A172 (cell line): Measurements from ENCODE around the gene OR4K2. TPM values are rescaled to one million over a fixed set of nuclear protein-coding genes. Genes with fewer than 3 reads are reported as not detected.
"Not testable (repeated sequence)": the region's sequence is repeated elsewhere in the genome, so short reads cannot be mapped to it uniquely, and the experiment has no call there.

Experiments used
- DNase-seq: peaks from one replicate; pipeline ENCODE4 v3.0.0-alpha.2; 2015; ENCODE audit warnings: low spot score
- total RNA-seq: library from RNA; depleted of rRNA; stranded (reverse); fragments of >200 nt; shearing (Covaris generic); gene quantifications from 2 replicates; pipeline ENCODE4 v1.2.3, GENCODE V29; 2014; rRNA removed

The OR4K2 gene, protein sequence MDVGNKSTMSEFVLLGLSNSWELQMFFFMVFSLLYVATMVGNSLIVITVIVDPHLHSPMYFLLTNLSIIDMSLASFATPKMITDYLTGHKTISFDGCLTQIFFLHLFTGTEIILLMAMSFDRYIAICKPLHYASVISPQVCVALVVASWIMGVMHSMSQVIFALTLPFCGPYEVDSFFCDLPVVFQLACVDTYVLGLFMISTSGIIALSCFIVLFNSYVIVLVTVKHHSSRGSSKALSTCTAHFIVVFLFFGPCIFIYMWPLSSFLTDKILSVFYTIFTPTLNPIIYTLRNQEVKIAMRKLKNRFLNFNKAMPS
- not detected in 2 replicates for total RNA-seq

DNA sequence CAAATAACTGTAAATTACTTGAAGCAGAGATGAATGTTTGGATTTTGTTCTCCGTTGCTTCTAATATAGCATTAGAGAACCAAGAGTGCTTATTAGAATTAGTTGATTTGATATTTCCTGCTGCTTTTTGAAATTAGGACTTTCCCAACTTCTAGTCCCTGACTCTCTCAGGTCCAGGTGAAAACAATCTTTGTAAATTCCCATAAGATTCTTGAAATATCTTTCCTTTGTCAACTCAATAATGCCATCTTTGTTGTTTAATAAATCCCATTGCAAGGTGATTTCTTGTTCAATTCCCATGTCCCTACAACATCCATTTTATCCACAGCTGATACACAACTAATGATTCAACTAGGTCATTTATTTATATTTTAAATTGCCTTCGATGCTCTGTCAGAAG lies at the start of gene OR4K2:
Gene OR4K2 (plus strand): TSS at position 301 of the 400 bp plus-strand sequence. CDS start 1,126 bp downstream, outside the sequence.
- DNase-seq, result no peak

DNA sequence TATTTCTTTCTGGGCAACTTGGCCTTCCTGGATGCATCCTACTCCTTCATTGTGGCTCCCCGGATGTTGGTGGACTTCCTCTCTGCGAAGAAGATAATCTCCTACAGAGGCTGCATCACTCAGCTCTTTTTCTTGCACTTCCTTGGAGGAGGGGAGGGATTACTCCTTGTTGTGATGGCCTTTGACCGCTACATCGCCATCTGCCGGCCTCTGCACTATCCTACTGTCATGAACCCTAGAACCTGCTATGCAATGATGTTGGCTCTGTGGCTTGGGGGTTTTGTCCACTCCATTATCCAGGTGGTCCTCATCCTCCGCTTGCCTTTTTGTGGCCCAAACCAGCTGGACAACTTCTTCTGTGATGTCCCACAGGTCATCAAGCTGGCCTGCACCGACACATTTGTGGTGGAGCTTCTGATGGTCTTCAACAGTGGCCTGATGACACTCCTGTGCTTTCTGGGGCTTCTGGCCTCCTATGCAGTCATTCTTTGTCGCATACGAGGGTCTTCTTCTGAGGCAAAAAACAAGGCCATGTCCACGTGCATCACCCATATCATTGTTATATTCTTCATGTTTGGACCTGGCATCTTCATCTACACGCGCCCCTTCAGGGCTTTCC lies 47.2 kb upstream of the OR4K2 start:
- not testable (repeated sequence) for DNase-seq

DNA sequence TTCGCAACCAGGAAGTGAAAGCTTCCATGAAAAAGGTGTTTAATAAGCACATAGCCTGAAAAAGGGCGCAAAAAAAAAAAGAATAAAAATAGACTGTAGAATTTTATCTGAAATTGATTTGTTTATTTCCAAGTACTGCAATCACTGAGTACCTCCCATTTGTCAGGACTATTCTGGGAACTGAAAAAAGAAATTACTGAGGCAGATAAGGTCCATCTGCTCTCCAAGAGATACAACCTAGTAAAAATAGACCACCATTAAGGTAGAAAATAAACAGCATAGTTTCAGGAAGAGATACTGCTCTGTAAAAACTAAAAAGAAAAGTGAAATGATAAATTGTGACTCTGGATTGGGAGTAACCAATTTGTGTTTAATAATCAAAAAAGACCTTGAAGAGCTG lies 46.6 kb upstream of the OR4K2 start:
- DNase-seq, result no peak

DNA sequence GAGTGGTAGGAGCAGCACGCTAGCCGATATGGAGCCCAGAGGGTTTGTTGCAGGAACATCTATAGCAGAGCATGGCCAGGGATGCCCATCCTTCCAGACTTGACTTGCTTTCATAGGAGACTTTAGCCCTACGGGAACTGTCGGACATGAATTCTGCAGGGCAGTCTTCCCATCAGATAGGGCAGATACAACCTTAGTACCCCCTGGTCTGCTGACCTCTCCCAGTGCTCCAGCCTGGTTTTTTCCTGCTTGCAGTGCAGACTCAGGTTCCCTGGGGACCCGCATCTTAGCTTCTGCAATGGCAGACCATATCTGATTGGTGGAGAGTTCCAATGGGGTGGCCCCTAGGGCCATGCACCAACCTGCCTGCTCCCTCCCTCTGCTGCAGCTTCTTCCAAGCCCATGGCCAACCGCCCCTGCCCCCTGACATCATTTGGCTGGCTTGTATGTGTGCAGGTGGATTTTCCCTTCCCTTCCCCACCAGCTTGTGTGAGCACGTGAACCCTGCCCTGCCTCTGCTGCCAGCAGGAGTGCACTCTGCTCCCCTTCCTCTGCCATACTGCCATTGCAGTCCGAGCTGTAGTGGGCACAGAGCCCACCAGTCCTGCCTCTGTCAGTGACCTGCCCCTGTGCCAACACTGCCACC lies 40.6 kb upstream of the OR4K2 start:
- DNase-seq, result not testable (repeated sequence)

DNA sequence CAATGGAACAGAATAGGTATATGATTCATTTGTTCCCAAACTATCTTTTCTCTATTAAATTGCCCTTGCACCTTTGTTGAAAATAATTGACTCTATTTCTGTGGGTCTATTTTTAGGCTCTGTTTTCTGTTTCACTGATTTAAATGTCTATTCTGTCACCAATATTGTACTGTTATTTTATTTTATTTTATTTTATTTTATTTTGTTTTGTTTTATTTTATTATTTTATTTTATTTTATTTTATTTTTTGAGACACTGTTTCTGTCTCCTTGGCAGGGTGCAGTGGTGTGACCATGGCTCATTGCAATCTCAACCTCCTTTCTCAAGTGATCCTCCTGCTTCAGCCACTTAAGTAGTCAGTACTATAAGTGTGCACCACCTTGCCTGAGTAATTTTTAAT lies 36.5 kb upstream of the OR4K2 start:
- no peak for DNase-seq

DNA sequence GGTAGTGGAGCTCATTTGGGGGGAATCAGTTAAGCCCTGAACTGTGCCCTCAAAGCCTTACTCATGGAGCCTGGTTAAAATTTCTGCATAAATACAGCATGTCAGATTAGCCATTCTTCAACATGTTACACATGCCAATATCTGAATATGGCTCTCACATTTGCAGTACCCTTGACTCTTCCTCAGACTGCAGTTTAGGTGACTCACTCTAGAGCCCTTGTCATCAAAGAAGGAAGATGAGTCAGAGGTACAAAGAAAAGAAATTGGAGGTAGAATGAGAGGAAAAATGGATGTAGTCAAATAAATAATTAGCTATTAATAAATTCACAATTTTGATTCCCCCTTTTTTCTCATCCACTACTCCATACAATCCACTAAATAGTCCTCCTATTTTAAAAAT lies 23.6 kb upstream of the OR4K2 start:
- DNase-seq, result no peak

DNA sequence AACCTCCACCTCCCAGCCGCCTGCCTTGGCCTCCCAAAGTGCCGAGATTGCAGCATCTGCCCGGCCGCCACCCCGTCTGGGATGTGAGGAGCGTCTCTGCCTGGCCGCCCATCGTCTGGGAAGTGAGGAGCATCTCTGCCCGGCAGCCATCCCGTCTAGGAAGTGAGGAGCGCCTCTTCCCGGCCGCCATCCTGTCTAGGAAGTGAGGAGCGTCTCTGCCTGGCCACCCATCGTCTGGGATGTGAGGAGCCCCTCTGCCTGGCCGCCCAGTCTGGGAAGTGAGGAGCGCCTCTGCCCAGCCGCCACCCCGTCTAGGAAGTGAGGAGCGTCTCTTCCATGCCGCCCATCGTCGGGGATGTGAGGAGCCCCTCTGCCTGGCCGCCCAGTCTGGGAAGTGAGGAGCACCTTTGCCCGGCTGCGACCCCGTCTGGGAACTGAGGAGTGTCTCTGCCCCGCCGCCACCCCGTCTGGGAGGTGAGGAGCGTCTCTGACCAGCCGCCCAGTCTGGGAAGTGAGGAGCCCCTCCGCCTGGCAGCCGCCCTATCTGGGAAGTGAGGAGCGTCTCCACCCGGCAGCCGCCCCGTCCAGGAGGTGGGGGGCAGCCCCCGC lies 8.8 kb upstream of the OR4K2 start:
- DNase-seq, result not testable (repeated sequence)

DNA sequence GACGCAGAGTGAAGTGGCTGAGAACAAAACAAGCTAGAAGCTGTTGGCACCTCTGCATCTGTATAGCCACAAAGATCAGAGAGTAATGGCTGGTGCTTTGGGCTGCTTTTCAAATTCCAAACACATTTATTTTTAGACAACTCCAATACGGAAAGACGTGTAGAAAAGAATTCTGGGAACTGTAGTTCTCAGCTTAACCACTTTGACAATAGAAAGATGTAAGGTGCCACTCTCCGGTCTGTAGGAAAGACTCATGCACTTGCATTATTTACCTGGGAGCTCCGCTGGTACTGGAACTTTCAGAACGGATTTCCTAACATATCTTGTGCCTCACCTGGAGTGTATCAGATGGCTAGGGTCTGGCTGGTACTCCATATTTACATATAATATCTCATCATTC lies 1.8 kb upstream of the OR4K2 start:
- no peak for DNase-seq

DNA sequence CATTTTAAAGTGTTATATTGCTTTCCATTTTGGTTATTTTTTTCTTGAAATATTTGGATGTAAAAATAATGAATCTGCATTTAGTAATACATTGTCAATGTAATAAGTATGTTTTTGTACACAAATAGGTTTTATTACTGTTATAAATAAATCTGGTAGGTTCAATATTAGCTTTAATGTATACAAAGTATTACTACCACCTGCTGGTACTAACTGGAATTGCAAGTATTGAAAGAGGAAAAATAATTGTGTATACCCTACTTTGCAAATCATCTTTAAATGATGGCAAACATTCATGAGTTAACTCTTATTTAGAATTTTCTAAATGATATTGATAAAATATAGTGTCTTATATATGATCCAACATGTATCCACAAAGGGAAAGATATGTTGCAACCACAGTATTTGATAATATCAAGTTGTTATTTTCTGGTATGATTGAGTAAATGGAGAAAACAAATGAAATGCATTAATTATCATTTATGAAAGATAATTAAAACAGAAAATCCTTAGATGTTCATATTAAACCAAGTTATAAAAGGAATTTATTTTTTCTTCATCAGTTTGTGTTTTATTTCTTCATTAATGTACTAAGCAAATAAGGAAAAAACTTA lies 3.2 kb downstream of the OR4K2 start:
- peak; percentile 1 for DNase-seq

DNA sequence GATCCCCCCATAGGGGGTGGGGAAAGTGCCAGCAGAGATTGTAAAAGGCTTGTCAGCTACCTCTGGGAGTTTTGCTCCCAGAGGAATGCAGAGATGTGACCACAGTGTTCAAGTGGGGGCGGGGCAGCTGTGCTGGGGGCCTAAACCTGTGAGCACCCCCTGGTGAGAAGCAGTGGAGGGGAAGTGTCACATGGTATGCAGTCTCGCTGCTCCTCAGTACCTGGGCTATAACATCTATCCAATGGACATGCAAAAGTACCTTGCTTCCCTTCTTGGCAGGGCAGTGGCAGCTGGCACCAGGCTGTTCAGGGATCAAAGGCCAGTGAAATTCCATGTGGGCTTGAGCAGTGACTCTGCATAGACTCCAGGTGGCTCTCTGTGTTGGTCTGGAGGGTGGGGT lies 20.3 kb downstream of the OR4K2 start:
- DNase-seq, result no peak

DNA sequence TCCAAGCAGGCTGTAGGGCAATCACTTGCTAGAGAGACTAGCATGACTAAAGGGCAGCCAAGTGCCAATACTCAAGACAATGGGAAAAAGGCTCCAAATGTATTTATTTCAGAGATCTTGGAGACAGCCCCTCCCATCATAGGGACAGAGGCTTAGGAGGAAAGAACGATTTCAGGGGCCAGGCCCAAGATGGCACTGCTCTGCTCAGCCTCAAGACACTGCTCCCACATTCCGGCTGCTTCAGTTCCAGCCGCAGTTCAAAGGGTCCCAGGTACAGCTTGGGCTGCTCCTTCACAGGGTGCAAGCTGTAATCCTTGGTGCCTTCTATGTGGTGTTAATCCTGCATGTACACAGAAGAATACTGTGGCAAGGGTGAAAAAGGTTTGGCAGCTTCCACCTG lies 26.1 kb downstream of the OR4K2 start:
- no peak for DNase-seq

DNA sequence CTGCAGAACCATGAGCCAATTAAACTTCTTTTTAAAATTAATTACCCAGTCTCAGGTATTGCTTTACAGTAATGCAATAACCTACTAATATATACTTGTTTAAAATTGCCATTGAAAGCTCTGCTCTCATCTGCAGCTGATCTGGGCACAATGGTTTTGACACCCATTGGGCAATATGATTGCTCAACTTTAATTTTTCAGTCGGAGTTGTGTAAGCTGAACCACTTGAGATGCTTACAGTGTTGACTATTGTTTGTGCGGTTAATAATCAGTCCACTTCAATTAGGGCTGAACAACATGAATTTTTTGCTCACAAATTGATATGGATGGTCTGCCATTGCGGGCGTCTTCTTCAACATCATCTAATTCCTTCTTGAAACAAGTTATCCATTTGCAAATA lies 27.5 kb downstream of the OR4K2 start:
- DNase-seq, result no peak

DNA sequence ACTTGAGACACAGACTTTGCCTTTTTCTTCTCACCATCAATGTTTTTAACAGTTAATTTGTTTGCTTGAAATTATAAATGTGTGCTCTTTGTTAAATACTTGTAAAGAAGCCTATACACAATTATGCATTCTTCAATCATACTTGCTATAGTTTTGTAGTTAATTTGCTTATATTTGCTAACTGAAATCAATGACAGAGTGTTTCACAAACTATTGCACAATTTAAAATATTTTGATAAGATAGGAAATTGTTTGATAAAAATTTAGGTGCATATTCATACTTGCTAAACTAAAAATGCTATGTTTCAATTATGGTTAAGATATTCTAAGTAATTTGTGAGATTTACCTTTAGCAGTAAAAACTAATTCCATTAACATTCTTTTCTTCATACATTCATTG lies 31.7 kb downstream of the OR4K2 start:
- DNase-seq, result no peak

DNA sequence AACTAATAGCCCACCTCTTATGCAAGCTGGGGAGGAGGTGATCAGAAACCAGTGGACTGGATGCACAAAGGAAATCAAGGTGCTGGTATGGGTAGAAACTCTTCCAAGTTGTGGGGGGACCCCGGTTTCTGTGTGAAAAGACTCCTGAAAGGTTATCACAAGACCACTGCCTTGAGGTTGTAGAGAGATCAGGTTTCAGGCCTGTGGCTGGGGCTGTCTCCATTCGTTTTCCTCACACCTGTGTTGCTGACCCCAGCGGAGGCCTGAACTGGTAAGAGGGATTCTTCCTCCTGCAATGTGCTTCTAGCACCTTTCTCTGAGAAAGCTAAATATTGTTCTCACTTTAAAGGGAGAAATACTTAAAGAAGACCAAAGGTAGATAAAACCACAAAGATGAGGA lies 36.2 kb downstream of the OR4K2 start:
- DNase-seq, result no peak

DNA sequence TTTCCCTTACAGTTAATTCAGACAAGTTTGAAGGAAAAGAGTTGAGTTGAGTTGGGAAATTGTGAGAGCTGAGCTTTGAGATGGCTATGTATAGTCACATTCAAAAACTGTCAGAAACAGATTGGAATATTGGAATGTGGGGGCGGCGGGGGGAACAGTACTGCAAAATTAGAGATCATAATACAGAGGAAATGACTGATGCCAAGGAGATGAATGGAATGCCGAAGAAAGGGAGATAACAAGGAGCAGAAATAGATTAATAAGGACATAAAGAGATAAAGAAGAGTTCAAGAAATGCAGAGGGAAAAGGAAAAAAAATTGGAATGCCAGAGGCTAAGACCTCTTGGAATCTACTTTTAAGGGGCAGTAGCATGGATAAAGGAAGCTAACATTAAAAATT lies 42.3 kb downstream of the OR4K2 start:
- no peak for DNase-seq

DNA sequence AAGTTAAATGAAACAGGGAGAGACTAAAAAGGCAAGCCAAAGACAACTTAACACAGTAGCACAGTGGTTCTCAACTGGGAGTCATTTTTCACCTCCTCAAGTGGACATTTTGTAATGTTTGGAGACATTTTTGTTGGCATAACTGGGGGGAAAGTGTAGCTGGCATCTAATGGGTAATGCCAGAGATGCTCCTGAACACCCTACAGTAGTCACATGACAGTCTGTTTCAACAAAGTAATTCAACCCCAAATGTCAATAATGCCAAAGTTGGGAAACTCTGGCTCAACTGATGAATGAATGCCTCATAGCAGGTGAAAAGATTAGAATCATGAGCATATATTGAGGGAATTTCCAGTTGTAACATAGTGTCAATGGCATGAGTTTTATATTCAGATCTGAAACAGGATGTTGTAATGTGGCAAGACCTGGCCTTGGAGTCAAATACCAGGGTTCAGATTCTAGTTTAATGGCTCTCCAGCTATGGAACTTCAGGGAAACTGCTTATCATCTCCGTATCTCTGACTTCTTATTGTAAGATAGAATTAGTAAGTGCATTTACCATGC lies 43.1 kb downstream of the OR4K2 start:
- no peak for DNase-seq

DNA sequence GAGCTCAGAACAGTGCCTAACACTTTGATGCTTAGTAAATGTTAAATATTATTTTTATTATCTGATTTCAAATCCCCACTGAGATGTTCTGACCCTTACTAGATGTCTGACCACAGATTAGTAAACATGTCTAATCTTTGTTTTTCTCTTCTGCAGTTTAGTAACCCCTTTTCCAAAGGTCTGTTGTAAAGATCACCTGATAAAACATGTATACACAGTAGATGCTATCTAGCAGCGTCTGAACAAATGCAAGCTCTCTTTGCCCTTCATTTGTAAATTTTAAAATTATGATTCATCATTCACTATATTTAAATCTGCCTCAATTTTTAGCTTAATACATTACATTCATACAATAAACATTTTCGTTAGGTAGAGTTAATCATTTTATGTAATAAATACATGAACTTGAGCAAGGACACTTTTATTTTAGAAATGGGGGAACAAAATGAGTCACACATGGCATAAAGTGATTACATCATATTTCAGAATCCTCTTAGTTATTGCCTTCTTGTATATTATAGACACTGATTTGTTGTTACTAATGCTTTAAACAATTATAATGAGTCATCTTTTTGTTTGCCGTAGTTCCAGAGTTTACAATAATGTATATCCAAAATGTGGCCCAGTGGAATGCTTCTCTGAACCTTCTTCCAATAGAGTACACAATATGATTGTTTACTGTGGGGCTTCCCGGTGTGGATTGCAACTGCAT lies 43.8 kb downstream of the OR4K2 start:
- no peak for DNase-seq

DNA sequence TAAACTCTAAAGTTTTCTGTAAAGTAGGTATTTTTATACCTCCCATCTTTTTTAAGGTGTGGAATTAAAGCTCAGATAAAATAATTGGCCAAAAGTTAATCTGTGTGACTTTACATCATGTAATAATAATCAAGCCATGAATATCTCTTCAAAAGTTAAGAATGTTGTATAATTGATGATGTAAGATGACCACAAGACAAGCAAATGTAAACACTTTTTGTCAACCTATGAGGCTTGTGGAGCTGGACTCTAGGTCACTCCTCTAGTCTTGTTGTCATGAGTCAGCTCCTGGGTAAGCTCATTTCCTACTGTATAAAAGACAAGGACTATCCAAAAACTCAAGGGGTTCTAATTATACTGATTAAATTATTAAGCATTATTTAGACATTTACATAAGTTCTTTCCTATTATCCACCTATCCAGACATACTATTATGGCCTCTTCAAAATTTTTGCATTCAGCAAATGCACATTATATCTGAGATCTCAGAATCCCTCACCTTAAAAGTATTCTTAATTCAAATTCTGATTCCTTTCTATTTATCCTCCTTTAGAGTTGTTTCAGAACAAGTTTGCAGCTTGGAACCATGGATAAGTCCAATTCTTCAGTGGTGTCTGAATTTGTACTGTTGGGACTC lies 45.2 kb downstream of the OR4K2 start, which contains the start of gene OR4K5:
Gene OR4K5 (plus strand): TSS at position 587 of the 637 bp plus-strand sequence. CDS start 0 bp downstream, at position 587.
- no peak for DNase-seq

DNA sequence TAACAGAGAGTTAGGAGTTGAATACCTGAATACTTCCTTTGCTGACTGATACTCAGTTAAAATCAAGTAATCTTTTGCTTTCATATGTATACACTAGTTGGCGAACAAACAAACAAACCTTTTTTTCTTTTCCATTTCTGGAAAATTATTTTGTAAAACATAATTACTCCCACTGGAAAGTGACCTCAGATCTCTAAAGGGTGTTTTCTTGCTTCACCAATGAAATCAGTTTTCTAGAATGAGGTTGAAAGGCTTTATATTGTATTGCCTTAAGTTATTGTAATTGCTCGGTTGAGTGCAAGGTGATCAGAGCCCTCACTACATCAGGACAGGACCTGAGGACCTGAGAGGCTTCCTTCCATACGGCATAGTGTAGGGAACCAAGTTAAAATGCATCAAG lies 55.7 kb downstream of the OR4K2 start, which contains the start of gene OR4K1:
Gene OR4K1 (plus strand): TSS at position 301 of the 400 bp plus-strand sequence. CDS start 4,750 bp downstream, outside the sequence.
- DNase-seq, result no peak
